HG02840 (cell line): ENCODE measurements around the gene MRM1.

Experiments
- ATAC-seq: cut with Tn5 transposase; IDR thresholded peaks from one replicate; pipeline ENCODE4 v1.9.1; 2021; ENCODE audit warnings: mild to moderate bottlenecking, moderate library complexity, moderate number of reproducible peaks; ENCODE audit not compliant: unreplicated experiment, low FRiP score

The MRM1 gene

GRCh38 chr17:36601303-36602029 is at the start of gene MRM1:
TSS of gene MRM1 (plus strand) at chr17:36601583. CDS start at chr17:36601811, 228 bp downstream.
- ATAC-seq, result peak; percentile 73

- no peak for ATAC-seq
Measured at GRCh38 chr17:36553459-36553858, 47.9 kb upstream of the MRM1 start.

GRCh38 chr17:36566081-36566480 is 35.3 kb upstream of the MRM1 start:
- no peak for ATAC-seq

- no peak for ATAC-seq
Measured at GRCh38 chr17:36575028-36575427, 26.4 kb upstream of the MRM1 start.

- ATAC-seq, result no peak
Measured at GRCh38 chr17:36576793-36577192, 24.6 kb upstream of the MRM1 start.

GRCh38 chr17:36578671-36579070 is 22.7 kb upstream of the MRM1 start:
- no peak for ATAC-seq

- ATAC-seq, result no peak
Measured at GRCh38 chr17:36583787-36584186, 17.6 kb upstream of the MRM1 start.

GRCh38 chr17:36586138-36586537 is 15.2 kb upstream of the MRM1 start:
- ATAC-seq, result no peak

GRCh38 chr17:36590082-36590481 is 11.3 kb upstream of the MRM1 start:
- no peak for ATAC-seq

- peak; percentile 71 for ATAC-seq
Measured at GRCh38 chr17:36591434-36592315, 9.7 kb upstream of the MRM1 start, which contains the start of gene DHRS11. TSS of gene DHRS11 (plus strand) at chr17:36591879. CDS start at chr17:36592010, 131 bp downstream.

- no peak for ATAC-seq
Measured at GRCh38 chr17:36592316-36592715, 9.1 kb upstream of the MRM1 start.

- ATAC-seq, result no peak
Measured at GRCh38 chr17:36592716-36593321, 8.6 kb upstream of the MRM1 start.

- no peak for ATAC-seq
Measured at GRCh38 chr17:36593656-36594316, 7.6 kb upstream of the MRM1 start.

- ATAC-seq, result no peak
Measured at GRCh38 chr17:36594626-36595401, 6.6 kb upstream of the MRM1 start.

- ATAC-seq, result no peak
Measured at GRCh38 chr17:36597226-36597625, 4.2 kb upstream of the MRM1 start.

GRCh38 chr17:36597866-36598777 is 3.3 kb upstream of the MRM1 start:
- no peak for ATAC-seq

- ATAC-seq, result no peak
Measured at GRCh38 chr17:36598951-36599401, 2.4 kb upstream of the MRM1 start.

GRCh38 chr17:36599546-36600250 is 1.7 kb upstream of the MRM1 start:
- no peak for ATAC-seq
